GM04503 (cell line): ENCODE measurements around the gene GPRASP3.
A peak's percentile ranks its signal among the peaks of the same experiment; 100 is the strongest.
"Not testable (repeated sequence)": the region's sequence is repeated elsewhere in the genome, so short reads cannot be mapped to it uniquely, and the experiment has no call there.

ENCODE experiments used
- DNase-seq: peaks from one replicate; pipeline ENCODE4 v3.0.0-alpha.2; 2012; ENCODE audit warnings: low read depth

GPRASP3 gene

GRCh38 chrX:102720237-102721168 lies at the start of gene GPRASP3:
Gene GPRASP3 (plus strand): TSS chrX:102720743. CDS start chrX:102748996, 28,253 bp downstream.
- peak; percentile 21 for DNase-seq

GRCh38 chrX:102672856-102673255 lies 47.7 kb upstream of the GPRASP3 start:
- DNase-seq: no peak

DNA sequence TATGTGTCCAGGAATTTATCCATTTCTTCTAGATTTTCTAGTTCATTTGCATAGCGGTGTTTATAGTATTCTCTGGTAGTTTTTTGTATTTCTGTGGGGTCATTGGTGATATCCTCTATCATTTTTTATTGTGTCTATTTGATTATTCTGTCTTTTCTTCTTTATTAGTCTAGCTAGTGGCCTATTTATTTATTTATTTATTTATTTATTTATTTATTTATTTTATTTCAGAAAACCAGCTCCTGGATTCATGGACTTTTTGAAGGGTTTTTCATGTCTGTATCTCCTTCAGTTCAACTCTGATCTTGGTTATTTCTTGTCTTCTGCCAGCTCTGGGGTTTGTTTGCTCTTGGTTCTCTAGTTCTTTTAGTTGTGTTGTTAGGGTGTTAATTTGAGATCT lies 43.1 kb upstream of the GPRASP3 start:
- DNase-seq: not testable (repeated sequence)

DNA sequence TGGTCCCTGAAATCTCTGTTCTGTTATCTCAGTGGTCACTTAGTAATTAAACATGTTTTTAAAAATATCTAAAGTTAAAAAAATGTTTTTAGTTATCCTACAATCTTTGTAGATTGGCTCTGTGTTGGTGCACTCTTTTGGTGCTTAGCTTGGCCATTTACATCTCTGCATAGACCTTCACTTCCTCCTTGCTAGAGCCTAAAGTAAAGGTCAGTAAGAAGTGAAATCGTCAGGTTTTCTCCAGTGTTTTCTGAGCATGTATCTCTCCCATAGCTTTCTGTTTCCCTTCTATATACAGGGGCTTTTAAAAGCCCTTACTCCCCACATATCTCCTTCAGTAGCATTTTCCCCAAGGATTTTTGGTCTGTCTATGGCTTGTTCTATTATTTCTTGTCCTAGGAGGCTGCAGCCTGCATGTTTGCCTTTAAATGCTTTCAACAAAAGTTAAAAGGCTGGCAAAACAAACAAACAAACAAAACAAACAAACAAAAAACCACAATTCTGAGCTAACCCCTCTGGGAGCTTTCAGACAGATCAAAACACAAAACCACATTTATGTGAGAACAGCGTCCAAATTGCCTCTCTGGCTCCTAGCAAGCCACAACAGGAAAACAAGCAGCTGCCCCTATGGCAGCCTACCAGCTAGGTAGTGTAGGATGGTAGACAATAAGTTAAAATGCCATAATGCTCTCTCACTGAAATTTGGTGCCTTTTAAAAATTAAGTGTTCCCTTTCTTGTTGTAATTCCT lies 35.6 kb upstream of the GPRASP3 start:
- DNase-seq: no peak

GRCh38 chrX:102694749-102695148 lies 25.8 kb upstream of the GPRASP3 start:
- DNase-seq: no peak

- no peak for DNase-seq
Measured at GRCh38 chrX:102696306-102696705, 24.2 kb upstream of the GPRASP3 start.

GRCh38 chrX:102697494-102697893 lies 23.0 kb upstream of the GPRASP3 start:
- no peak for DNase-seq

- DNase-seq: no peak
Measured at GRCh38 chrX:102708900-102709299, 11.6 kb upstream of the GPRASP3 start.

- DNase-seq: no peak
Measured at GRCh38 chrX:102711872-102712215, 8.7 kb upstream of the GPRASP3 start.

DNA sequence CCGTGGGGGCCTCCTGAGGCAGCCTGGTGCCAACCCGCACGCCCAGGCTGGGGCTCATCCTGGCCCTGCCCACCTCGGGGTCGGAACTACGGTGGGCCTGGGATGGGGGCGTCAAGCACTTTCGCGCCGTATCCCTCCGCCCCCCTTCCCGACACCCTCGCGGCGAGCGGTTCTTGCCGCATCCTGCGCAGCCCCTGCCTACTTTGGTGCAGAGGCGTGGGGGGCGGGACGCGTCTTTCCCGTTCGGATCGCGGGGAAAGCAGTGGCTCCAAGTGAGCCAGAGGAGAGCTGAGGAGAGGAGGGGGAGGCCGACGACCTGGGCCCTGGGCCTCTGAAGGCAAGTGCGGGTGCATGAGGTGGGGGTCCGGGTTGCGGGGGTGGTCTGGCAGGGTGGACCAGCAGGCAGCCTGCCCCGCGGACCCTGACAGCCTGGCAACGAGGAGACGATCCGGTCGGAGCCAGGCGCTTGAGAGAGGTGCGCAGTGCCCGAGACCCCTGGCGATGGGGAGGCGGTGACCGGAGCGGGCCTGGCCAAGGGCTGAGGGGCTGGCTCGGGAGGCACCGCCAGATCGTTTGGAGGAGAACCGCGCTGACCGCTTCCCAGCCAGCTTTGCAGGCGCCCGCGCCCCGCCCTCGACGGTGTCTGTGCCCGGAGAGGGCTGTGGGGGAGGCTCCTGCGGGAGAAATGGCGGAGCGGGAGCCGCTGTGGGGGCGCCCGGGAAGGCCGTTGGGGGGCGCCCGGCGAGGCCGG lies 8.2 kb upstream of the GPRASP3 start, which contains the start of gene GPRASP2:
Gene GPRASP2 (plus strand): TSS at position 233 of the 751 bp plus-strand sequence. CDS start 2,422 bp downstream, outside the sequence.
- DNase-seq: no peak

GRCh38 chrX:102712981-102713625 lies 7.4 kb upstream of the GPRASP3 start:
- DNase-seq: no peak

GRCh38 chrX:102714994-102715393 lies 5.5 kb upstream of the GPRASP3 start:
- DNase-seq: no peak

DNA sequence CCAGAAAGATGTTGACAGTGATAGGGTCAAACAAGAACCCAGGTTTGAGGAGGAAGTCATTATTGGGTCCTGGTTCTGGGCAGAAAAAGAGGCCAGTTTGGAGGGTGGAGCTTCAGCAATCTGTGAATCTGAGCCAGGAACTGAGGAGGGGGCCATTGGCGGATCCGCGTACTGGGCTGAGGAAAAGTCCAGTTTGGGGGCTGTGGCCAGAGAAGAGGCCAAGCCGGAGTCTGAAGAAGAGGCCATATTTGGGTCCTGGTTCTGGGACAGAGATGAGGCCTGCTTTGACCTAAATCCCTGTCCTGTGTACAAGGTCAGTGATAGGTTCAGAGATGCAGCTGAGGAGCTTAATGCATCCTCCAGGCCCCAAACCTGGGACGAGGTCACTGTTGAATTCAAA lies 4.6 kb upstream of the GPRASP3 start:
- no peak for DNase-seq

- not testable (repeated sequence) for DNase-seq
Measured at GRCh38 chrX:102721169-102721506, 595 bp downstream of the GPRASP3 start.

DNA sequence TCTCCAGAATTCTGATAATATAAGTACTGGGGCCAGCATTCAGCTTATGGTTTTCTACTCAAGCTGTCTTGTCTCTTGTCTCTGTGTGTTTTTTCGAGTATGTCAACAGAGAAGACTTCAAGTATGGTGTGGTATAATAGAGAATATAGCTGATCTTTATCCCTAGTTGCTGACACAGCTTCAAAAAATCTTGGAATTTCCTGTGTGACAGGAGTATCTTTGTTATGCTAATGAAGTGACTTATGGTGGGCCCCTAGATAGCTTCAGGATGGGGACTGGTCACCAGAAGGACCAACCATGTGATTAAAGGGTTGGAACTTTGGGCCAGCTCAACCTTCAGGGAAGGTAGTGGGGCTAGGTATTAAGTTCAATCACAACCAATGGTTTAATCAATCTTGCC lies 2.9 kb downstream of the GPRASP3 start:
- DNase-seq: no peak

- DNase-seq: no peak
Measured at GRCh38 chrX:102727761-102728160, 7.2 kb downstream of the GPRASP3 start.

- no peak for DNase-seq
Measured at GRCh38 chrX:102728646-102729045, 8.1 kb downstream of the GPRASP3 start.

GRCh38 chrX:102739657-102740056 lies 19.1 kb downstream of the GPRASP3 start:
- no peak for DNase-seq

DNA sequence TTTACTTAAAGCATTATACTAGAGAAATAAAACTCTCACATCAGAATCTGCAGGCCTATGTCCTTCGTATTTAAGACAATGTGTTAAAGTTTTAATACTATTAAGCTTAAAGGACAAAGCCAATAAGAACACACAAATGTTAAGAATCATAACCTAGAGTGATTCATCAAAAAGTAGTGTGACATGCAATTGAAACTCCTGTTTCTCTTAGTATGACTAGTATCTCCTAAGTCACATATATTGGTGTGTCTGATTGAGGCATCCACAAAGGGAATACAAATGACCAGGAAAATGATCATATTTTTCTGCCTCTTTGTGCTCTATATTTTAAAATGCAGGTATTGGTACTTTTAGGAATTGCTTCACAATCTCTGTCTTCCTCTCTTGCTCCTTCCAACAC lies 23.8 kb downstream of the GPRASP3 start:
- DNase-seq: no peak

DNA sequence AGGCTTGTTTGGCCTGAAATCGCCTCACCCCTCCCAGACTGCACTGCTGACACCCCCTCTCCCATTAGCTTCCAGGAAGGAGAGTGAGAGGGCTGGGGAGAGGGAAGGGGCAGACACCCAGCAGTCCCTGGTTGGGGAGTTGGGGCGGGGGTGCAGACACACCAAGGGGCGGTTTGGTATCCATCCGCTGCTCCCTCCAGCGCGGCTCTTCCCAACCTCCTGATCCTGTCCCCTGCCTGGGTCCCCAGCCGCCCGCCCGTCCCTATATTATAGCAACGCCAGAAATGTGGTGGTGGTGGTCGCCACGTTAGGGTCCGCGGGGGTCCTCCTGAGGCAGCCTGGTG lies 24.9 kb downstream of the GPRASP3 start:
- DNase-seq: no peak

- no peak for DNase-seq
Measured at GRCh38 chrX:102745857-102746584, 25.5 kb downstream of the GPRASP3 start.
